ENCODE measurements around the gene SFR1. TPM values are rescaled to one million over a fixed set of nuclear protein-coding genes. Genes with fewer than 3 reads are reported as not detected.

The SFR1 gene
- total RNA-seq, 1 donor from 2014 or later = 0.32 TPM

Other genes starting within 250 kb of the SFR1 start
- gene STN1, start 204.0 kb upstream of the SFR1 start, total RNA-seq = 24.5 TPM
- 26.1 TPM for gene SLK, start 155.0 kb upstream of the SFR1 start, total RNA-seq
- gene COL17A1, start 36.3 kb upstream of the SFR1 start, total RNA-seq = 0.64 TPM
- gene CFAP43, start 110.2 kb downstream of the SFR1 start, total RNA-seq = 0.96 TPM
- 62.2 TPM for gene GSTO1, start 132.7 kb downstream of the SFR1 start, total RNA-seq
- gene GSTO2, start 147.0 kb downstream of the SFR1 start, total RNA-seq = not detected
- 51.0 TPM for gene ITPRIP, start 216.3 kb downstream of the SFR1 start, total RNA-seq
- gene CFAP58, start 231.7 kb downstream of the SFR1 start, total RNA-seq = not detected